Gastrocnemius medialis (tissue), 4 donors: ENCODE measurements around the gene IL1R1. TPM values are rescaled to one million over a fixed set of nuclear protein-coding genes. Genes with fewer than 3 reads are reported as not detected.

Experiments
- ATAC-seq, 2 donors: fragments of 150-250 bp; one replicate each; pipeline ENCODE4 v1.9.1; 2016
- DNase-seq, 2 donors: peaks; one replicate each; pipeline ENCODE4 v3.0.0-alpha.2; 2019
- H3K27ac ChIP-seq, 4 donors: fragments of 200-600 bp; sonication (generic); 1 replicate in 1 of 4; 2 replicates in 3 of 4; pipeline ENCODE4 v1.5.1; 2016 to 2018; ENCODE audit warnings: mild to moderate bottlenecking in 2 of 4, moderate library complexity in 1 of 4
- H3K27me3 ChIP-seq, 3 donors: fragments of 200-600 bp; sonication (generic) in 2 of 3; 1 replicate in 1 of 3; 2 replicates in 2 of 3; pipeline versions ENCODE4 v1.5.1 to v1.6.0; 2016 to 2019; ENCODE audit warnings: mild to moderate bottlenecking in 1 of 3, moderate library complexity in 1 of 3
- H3K36me3 ChIP-seq, 2 donors: fragments of 200-600 bp; sonication (generic) in 1 of 2; one replicate each; pipeline ENCODE4 v1.5.1; 2017 to 2018
- H3K4me1 ChIP-seq, 2 donors: fragments of 200-600 bp; sonication (generic) in 1 of 2; one replicate each; pipeline ENCODE4 v1.5.1; 2016 to 2017; ENCODE audit warnings: mild to moderate bottlenecking in 2 of 2
- H3K4me3 ChIP-seq, 4 donors: fragments of 200-600 bp; sonication (generic) in 3 of 4; 1 replicate in 1 of 4; 2 replicates in 3 of 4; pipeline ENCODE4 v1.5.1; 2016 to 2019; ENCODE audit warnings: mild to moderate bottlenecking in 2 of 4
- H3K9me3 ChIP-seq, 3 donors: fragments of 200-600 bp; sonication (generic) in 2 of 3; 1 replicate in 1 of 3; 2 replicates in 2 of 3; pipeline ENCODE4 v1.5.1; 2016 to 2019
- CTCF ChIP-seq, 5 experiments: fragments of 450-650 bp in 3 of 5; fragments of 200-600 bp in 2 of 5; sonication (generic) in 2 of 5; IDR thresholded peaks in 4 of 5; conservative IDR thresholded peaks in 1 of 5; 1 replicate in 4 of 5; 2 replicates in 1 of 5; pipeline ENCODE4 v1.5.1; 2016 to 2019; ENCODE audit warnings: antibody characterized with exemption in 5 of 5, mild to moderate bottlenecking in 3 of 5, moderate library complexity in 3 of 5
- POLR2A ChIP-seq, 2 donors: fragments of 450-650 bp; IDR thresholded peaks; one replicate each; pipeline ENCODE4 v1.6.1; 2017; ENCODE audit warnings: antibody characterized with exemption in 2 of 2, mild to moderate bottlenecking in 2 of 2, moderate library complexity in 2 of 2
- in situ Hi-C, 4 donors: fragments of 200-750 bp; cut with MboI; loops; one replicate each; pipeline versions ENCODE4 v1.15.0 to v1.8.0; 2017; ENCODE audit warnings: low sequenced_read_pairs in 4 of 4
- intact Hi-C: fragments of 100-400 bp; cut with DNase I; formaldehyde crosslinking; loops from one replicate; pipeline ENCODE4 v1.15.1; 2023; ENCODE audit warnings: low total_unique reads
- total RNA-seq, 4 donors: library from RNA; depleted of rRNA; stranded (reverse); fragments of >200 nt; gene quantifications; one replicate each; pipeline versions ENCODE4 v1.1.0 to v1.2.3, GENCODE V29; 2016

IL1R1 gene
- total RNA-seq, 4 donors from 2014 or later = 17.6 to 23.3 (median 19.3) TPM

GRCh38 chr2:102111823-102112222 lies 30.7 kb upstream of the IL1R1 start:
- peak; percentile 66 to 71 for ATAC-seq
- in situ Hi-C loops (no loop called here), intact Hi-C loops (no loop called here)
- TF ChIP-seq CTCF (IDR thresholded peaks at IDR 0.05 in 4 of 5, conservative IDR thresholded peaks at IDR 0.05 in 1 of 5) (no peak), POLR2A (IDR thresholded peaks at IDR 0.05) (no peak)
- H3K4me1 ChIP-seq = peaks cover 52 to 53% of the 10 kb centered on the region in 2 donors
- no peak overlapping the region for H3K4me3 ChIP-seq
- H3K9me3 ChIP-seq = no peaks in the 10 kb centered on the region
- H3K36me3 ChIP-seq = no peaks in the 10 kb centered on the region
- H3K27ac ChIP-seq = peak overlapping the region; percentile 54 to 75 (median 70)
- no peaks in the 10 kb centered on the region for H3K27me3 ChIP-seq
- DNase-seq = no peak

- intact Hi-C loops (no loop called here), in situ Hi-C loops (no loop called here)
- ATAC-seq (no peak), DNase-seq (no peak)
- no peaks in the 10 kb centered on the region for H3K9me3 ChIP-seq
- peak overlapping the region; percentile 54 to 75 (median 70) for H3K27ac ChIP-seq
- peaks cover 55 to 57% of the 10 kb centered on the region in 2 donors for H3K4me1 ChIP-seq
- H3K27me3 ChIP-seq = no peaks in the 10 kb centered on the region
- H3K36me3 ChIP-seq = no peaks in the 10 kb centered on the region
- H3K4me3 ChIP-seq = no peak overlapping the region
- TF ChIP-seq CTCF (IDR thresholded peaks at IDR 0.05 in 4 of 5, conservative IDR thresholded peaks at IDR 0.05 in 1 of 5) = no peak
- TF ChIP-seq POLR2A (IDR thresholded peaks at IDR 0.05) = no peak
Observed at GRCh38 chr2:102112271-102112670, 30.3 kb upstream of the IL1R1 start.

GRCh38 chr2:102112692-102113665 lies 29.6 kb upstream of the IL1R1 start:
- ATAC-seq = no peak
- intact Hi-C loops = no loop called here

GRCh38 chr2:102114290-102114721 lies 28.2 kb upstream of the IL1R1 start:
- Histone ChIP-seq H3K27me3 (no peaks in the 10 kb centered on the region), H3K36me3 (no peaks in the 10 kb centered on the region), H3K27ac (peak overlapping the region; percentile 27 to 75 (median 70)), H3K4me3 (no peak overlapping the region), H3K9me3 (no peaks in the 10 kb centered on the region), H3K4me1 (peaks cover 64 to 72% of the 10 kb centered on the region in 2 donors)
- intact Hi-C loops (no loop called here), in situ Hi-C loops (no loop called here)
- DNase-seq (no peak), ATAC-seq (no peak)
- TF ChIP-seq POLR2A (IDR thresholded peaks at IDR 0.05) = no peak
- TF ChIP-seq CTCF (IDR thresholded peaks at IDR 0.05 in 4 of 5, conservative IDR thresholded peaks at IDR 0.05 in 1 of 5) = no peak

More at GRCh38 chr2:102112692-102113665, 29.6 kb upstream of the IL1R1 start:
- Histone ChIP-seq H3K27me3 (no peaks in the 10 kb centered on the region), H3K4me3 (no peak overlapping the region), H3K36me3 (no peaks in the 10 kb centered on the region), H3K4me1 (peaks cover 61% of the 10 kb centered on the region in 2 donors), H3K9me3 (no peaks in the 10 kb centered on the region), H3K27ac (peak overlapping the region; percentile 54 to 75 (median 70))
- no peak for DNase-seq
- no peak for TF ChIP-seq POLR2A (IDR thresholded peaks at IDR 0.05)
- no peak for TF ChIP-seq CTCF (IDR thresholded peaks at IDR 0.05 in 4 of 5, conservative IDR thresholded peaks at IDR 0.05 in 1 of 5)
- in situ Hi-C loops = no loop called here
